SK-MEL-5 (cell line): ENCODE measurements around the gene ADGRG1. TPM values are rescaled to one million over a fixed set of nuclear protein-coding genes. Genes with fewer than 3 reads are reported as not detected.

Source experiments
- DNase-seq: peaks from one replicate; pipeline ENCODE4 v3.0.0-alpha.2; 2016; ENCODE audit warnings: low read depth, low spot score
- in situ Hi-C: cut with HindIII; loops from 2 replicates; pipeline ENCODE4 v1.10.0; 2016; ENCODE audit warnings: low sequenced_read_pairs, high pct_unique_total_duplicates, low pct_unique_long_range_greater_than_20kb
- total RNA-seq: library from RNA; depleted of rRNA; stranded (reverse); fragments of >200 nt; shearing (Covaris generic); gene quantifications from 2 replicates; pipeline ENCODE4 v1.2.3, GENCODE V29; 2014

ADGRG1 gene
- total RNA-seq, 1 experiment from 2014 or later = 14.4 TPM

- DNase-seq = no peak
- in situ Hi-C loops = no loop called here
These were observed 54.6 kb downstream of the ADGRG1 start for GRCh38 chr16:57682809-57683635.

- in situ Hi-C loops = no loop called here
These were observed 55.5 kb downstream of the ADGRG1 start for GRCh38 chr16:57683636-57684545.

GRCh38 chr16:57684626-57685358 lies 56.4 kb downstream of the ADGRG1 start:
- in situ Hi-C loops = no loop called here

More at GRCh38 chr16:57683636-57684545, 55.5 kb downstream of the ADGRG1 start:
- no peak for DNase-seq

GRCh38 chr16:57685633-57686032 lies 57.2 kb downstream of the ADGRG1 start:
- DNase-seq = no peak
- in situ Hi-C loops = no loop called here

More at GRCh38 chr16:57684626-57685358, 56.4 kb downstream of the ADGRG1 start:
- DNase-seq = no peak

GRCh38 chr16:57686577-57686976 lies 58.1 kb downstream of the ADGRG1 start:
- no peak for DNase-seq
- in situ Hi-C loops = no loop called here

GRCh38 chr16:57687363-57687929 lies 59.0 kb downstream of the ADGRG1 start:
- DNase-seq = no peak
- in situ Hi-C loops = no loop called here

- in situ Hi-C loops = no loop called here
- DNase-seq = no peak
These were observed 60.1 kb downstream of the ADGRG1 start for GRCh38 chr16:57688487-57688986.

- in situ Hi-C loops = no loop called here
- no peak for DNase-seq
These were observed 60.7 kb downstream of the ADGRG1 start for GRCh38 chr16:57688987-57689761.

- in situ Hi-C loops = no loop called here
- no peak for DNase-seq
These were observed 61.5 kb downstream of the ADGRG1 start for GRCh38 chr16:57689762-57690558.

- no peak for DNase-seq
- in situ Hi-C loops = no loop called here
These were observed 62.5 kb downstream of the ADGRG1 start for GRCh38 chr16:57690782-57691471.

GRCh38 chr16:57692636-57693035 lies 64.2 kb downstream of the ADGRG1 start:
- in situ Hi-C loops = no loop called here
- DNase-seq = no peak

- no peak for DNase-seq
- in situ Hi-C loops = no loop called here
These were observed 65.1 kb downstream of the ADGRG1 start for GRCh38 chr16:57693550-57693949.

GRCh38 chr16:57694231-57694724 lies 65.8 kb downstream of the ADGRG1 start:
- in situ Hi-C loops = no loop called here
- DNase-seq = no peak

- peak; percentile 67 for DNase-seq
These were observed 66.6 kb downstream of the ADGRG1 start, which contains the start of gene DRC7 for GRCh38 chr16:57694725-57695679. TSS of gene DRC7 (plus strand) at chr16:57694806. CDS start at chr16:57697950, 3,144 bp downstream.

More at GRCh38 chr16:57694725-57695679, 66.6 kb downstream of the ADGRG1 start, which contains the start of gene DRC7:
- in situ Hi-C loops = no loop called here
